ENCODE results near the gene MUC4.
A peak's percentile ranks its signal among the peaks of the same experiment; 100 is the strongest.
"Not testable (repeated sequence)": the region's sequence is repeated elsewhere in the genome, so short reads cannot be mapped to it uniquely, and the experiment has no call there.

Gene MUC4

DNA sequence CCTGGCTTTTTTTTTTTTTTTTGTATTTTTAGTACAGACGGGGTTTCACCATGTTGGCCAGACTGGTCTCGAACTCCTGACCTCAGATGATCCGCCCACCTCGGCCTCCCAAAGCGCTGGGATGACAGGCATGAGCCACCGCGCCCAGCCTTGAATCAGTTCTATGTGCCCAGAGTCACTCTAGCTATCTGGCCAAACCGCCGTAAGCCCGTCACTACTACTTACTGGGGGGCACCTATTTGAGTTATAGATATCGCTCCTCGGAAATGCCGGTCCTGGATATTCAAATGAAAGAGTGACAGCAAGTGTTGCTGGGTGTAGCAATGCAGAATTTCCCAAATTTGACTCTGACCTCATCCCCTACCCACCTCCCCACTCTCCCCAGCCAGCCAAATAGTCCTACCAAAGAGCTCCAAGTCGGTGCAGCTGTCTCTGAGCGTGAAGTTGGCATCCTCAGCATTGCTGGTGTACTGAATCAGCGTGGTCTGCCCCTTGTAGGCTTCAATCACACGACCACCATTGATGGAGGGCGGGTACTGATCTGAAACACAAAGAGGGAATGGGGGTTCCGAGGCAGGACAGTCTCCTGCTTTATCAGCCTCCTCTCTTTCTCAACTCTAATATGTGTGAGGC lies 52.9 kb downstream of the MUC4 start:
- DNase-seq = no peak

DNA sequence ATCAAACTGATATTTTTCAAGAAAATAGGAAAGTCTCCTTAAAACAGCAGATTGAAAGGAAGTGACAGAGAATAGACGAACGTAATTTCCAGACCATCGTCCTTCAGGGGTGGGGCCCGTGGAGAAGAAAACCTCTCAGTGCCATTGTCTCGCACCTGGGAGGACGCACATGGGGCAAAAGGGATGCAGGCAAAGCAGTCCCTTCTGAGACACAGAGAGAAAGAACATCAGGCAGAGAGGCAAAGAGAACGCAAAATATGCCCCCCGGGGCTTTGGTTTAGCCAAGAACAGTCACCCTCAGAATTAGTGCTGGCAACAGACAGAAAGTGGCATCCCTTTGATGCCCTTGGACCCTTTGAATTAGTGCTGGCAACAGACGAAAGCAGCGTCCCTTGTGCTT lies 53.9 kb downstream of the MUC4 start:
- no peak for DNase-seq

DNA sequence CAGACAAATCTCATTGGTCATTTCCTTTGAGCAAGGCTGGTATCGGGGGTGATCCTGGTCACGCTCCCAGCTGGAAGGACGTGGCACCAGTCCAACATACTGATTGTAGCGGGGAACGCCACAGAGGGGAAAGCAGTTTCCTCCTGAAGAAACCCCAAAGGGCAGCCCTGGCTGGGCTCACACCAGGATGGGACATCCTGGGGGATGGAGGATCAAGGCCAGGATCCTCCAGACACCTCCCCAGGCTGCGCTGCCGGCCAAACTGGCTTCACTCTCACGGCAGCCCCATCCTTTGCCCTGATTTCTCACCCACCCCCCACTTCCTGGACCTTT lies 54.3 kb downstream of the MUC4 start:
- DNase-seq = no peak

DNA sequence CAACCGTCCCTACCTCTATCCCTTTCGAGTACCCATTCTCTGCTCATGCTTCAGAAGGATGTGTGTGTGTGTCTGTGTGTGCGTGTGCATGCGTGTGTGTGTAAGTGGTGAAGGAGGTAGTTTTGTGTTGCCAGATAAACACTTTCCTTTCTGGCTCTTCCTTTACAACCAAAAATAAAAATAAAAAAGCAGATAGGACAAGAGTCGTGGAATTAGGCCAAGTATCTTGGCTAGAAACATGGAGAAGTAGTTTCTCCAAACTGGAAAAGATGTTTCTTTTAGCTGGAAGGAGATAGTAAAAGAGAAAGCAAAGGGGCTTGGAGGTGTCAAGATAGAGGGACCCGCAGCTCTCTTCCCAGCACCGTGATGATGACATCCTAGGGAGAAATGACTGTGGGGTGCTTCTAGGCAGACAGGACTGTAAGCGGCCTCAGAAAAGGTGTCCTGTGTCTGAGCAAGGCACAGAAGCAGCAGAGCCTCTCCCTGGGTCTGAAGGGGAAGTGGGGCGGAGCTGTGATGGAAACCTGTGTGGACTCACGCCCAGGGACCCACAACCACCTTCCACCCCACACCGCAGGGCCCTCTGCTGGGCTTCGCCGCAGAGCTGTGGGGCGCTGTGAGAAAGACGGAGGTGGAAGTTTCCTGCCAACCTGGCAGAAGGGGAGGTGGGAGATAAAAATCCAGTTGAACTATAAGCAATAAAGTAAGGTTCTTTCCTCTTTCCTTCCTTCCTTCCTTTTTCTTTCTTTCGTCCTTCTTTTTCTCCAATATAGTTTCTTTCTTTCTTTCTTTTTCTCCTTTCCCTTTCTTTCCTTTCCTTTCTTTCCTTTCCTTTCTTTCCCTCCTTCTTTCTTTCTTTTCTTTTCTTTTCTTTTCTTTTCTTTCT lies 55.7 kb downstream of the MUC4 start:
- DNase-seq = no peak

DNA sequence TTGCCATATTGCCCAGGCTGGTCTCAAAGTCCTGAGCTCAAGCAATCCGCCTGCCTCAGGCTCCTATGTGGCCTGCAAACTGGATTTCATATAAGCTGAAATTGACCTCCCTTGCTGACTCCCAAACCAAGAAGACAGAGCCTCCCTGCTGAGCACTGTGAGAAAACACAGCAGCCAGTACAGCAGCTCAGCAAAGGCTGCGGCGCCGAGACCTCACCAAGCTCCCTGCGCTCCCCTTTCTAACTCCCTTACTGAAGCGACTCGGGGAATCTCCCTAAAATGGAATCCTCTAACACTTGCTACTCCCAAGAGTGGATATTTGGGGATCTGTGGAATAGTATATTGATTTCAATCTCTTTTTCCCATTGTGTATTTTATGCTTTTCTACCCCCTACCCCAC lies 56.3 kb downstream of the MUC4 start:
- DNase-seq = no peak

DNA sequence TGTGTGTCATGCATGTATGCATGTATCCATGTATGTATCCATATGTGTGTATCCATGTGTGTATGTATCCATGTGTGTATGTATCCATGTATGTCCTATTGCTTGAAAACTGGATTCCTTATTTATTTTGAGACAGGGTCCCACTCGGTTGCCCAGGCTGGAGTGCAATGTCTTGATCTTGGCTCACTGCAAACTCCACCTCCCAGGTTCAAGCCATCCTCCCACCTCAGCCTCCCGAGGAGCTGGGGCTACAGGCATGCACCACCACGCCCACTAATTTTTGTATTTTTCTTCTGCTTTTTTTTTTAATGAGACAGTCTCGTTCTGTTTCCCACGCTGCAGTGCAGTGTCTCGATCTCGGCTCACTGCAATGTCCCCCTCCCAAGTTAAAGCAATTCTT lies 56.8 kb downstream of the MUC4 start:
- no peak for DNase-seq

DNA sequence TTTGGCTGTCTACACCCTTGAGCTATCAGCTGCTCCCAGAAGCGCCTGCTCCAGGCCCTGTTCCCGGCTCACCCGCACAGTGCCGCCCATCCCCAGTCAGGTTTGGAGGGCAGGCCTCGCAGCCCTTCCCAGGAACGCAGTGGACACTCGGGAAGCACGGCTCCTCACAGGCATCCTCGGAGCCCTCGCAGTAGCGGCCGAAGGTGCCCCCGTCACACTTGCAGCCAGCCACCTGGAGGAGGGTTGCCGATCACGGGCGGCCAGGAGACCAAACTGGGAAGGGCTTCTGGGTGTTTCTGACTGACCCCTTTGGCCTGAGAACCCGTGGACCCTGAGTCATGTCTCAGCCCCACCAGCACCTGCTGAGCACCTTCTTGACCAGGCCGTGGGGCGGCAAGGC lies 57.6 kb downstream of the MUC4 start:
- DNase-seq = no peak

DNA sequence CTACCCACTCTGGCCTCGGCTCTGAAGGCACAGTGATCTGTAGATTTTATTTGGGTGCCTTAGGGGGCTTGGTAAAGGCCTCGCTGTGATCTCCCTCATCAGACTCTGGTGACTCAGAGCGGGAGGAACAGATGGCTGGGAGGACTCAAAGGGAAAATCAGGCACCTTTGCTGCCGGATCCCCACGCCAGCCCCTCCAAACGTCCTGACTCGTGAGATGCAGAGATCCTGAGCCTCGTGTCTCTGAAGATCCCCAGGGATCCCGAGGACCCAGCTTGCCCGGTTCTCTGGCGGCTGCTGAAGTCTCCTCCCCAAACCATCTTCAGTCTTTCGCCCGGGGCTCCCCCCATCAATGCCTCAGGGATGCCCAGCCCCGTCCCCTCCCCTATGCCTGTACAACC lies 58.1 kb downstream of the MUC4 start:
- no peak for DNase-seq

DNA sequence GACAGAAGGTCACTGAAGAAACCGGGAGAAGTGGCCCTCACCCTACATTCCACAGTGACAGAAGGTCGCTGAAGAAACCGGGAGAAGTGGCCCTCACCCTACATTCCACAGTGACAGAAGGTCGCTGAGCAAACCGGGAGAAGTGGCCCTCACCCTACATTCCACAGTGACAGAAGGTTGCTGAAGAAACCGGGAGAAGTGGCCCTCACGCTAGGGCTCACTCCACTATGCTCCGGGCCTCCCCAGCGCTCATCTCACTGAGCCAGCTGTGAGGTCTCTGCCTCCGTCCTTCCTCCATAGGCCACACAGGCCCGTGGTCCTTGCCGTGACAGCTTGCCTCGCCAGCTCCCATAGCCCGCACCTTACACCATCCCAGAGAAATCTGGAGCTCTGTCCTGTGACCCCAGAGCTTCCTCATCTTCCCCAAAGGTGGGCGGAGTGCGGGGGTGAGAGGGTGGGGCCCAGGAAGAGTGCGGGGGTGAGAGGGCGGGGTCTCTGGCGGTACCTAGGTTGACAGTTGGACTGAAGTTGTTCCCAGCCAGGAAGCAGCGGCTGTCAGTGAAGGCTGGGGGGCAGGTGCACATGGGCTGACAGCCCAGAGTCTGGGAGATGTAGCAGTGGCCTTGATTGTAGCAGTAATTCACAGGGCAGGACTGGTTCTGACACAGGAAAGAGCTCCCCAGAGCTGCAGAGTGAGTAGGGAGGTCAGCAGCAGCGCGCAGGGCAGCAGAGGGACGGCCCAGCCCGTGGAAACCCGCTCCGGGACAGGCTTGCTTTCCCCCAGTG lies 59.0 kb downstream of the MUC4 start:
- DNase-seq = no peak

DNA sequence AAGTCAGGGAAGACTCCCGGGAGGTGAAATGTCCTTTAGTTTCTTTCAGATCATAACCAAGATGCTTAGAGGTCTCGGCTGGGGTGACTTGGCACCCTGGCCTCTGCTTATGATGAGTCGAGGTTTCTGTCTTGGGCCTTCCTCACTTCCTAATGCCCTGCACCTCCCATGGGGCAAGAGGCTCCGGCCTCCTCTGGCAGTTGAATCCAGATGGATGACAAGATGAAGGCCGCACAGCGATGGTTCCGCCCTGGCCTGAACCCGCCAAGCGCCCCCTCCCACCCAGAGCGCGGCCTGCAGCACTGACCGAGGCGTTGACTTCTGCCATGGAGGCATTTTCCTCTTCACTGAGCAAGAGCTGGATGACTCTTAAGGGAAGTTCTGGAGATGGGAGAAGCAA lies 59.7 kb downstream of the MUC4 start:
- no peak for DNase-seq

DNA sequence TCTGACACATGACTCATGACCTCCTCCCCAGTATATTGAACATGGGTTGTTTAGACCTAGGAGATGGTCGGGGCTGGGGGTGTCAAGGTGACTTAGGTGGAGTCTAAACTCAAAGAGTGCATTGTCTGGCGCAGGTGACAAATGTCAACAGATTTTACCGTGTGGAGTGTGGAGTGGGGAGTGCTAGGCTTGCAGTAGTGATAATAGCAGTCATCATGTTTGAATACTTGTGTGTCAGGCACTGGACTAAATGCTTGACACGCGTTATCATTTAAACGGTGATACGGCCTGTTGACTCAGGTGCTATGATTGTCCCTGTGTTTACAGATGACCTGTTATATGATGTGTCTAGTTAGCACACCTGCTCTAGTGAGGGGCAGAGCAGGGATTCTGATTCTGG lies 60.2 kb downstream of the MUC4 start:
- DNase-seq = peak in 1 of 2 experiments; percentile 29

DNA sequence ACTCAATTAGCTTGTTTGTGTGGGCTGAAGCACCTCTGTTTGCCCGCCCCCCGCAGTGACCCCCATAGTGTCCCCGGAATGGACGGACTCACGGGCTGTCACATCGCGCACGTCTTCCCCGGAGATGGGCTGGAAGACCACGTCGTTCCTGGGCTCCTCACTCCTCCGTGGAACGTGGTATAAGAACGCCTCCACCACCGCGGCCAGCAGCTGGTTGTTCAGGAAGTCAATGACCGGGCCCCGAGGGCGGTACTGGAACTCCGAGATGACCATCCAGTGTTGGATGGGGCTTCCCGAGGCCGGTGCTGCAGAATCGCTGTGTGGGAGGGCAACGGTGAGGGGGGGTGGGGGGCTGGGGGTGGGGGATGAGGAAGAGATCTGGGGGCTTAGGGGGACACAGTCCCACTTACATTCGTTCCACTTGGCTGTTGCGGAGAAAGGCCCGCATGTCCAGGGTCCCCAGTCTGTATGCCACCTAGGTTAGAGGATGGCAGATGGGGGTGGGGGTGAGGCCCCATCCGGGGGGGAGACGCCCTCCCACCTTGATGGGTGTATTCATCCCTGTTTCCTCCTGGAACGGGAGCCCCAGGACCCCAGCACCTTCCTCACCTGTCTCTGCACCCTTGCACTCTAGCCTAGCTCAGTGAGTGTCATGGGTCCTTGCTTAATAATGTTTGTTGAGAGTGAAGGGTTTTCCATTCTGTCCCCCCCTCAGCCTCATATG lies 60.8 kb downstream of the MUC4 start:
- no peak for DNase-seq

DNA sequence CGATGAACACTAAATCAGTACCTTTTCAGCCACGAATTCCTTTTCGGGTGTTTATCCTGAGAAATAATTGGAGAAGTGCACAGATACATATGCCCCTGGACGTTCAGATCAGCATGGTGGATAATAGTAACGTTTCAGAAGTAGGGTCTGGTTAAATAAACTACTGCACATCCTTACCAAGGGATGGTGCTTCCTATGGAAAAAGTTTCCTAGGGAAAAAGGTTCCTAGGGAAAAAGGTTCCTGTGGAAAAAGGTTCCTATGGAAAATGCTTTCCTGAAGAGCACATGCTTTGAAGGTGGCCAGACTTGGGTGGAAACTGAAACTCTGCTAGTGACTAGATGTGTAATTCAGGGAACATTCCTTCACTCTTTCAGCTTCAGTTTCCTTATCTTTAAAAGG lies 62.6 kb downstream of the MUC4 start:
- not testable (repeated sequence) for DNase-seq

DNA sequence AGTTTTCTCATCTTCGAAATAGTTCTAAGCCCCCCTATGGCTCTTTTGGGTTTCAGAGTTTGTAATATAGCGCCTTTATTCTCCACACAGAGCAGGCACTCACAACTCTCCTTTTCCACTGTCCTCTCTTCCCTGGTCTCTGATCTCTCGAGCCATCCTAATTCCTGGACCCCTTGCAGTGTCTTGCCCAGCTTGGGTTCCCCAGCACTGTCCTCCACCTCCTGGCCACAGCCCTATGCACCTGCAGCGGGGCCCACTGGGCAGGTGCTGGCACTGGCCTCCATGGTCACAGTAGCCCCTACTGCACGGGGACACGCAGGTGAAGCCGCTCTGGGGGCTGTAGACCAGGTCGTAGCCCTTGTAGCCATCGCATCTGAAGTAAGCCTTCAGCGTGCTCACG lies 63.1 kb downstream of the MUC4 start:
- no peak for DNase-seq

DNA sequence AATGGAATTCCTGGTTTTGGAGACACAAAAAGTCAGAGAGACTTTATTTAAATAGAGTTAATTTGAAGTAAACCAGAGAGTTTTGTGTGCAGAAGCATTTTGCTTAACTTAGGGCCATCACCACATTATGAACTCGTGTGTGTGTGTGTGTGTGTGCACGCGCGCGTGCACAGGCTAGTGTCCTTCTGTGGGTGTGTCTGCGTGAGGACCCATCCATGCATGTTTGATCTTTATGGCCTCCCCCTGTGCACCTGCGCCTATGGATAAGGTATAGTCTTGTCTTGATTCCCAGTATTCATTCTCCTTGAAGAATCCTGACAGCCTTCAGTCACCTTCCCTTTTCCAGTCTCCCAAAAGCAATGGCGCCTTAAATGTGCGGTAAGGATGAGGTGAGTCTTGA lies 65.0 kb downstream of the MUC4 start:
- no peak for DNase-seq

DNA sequence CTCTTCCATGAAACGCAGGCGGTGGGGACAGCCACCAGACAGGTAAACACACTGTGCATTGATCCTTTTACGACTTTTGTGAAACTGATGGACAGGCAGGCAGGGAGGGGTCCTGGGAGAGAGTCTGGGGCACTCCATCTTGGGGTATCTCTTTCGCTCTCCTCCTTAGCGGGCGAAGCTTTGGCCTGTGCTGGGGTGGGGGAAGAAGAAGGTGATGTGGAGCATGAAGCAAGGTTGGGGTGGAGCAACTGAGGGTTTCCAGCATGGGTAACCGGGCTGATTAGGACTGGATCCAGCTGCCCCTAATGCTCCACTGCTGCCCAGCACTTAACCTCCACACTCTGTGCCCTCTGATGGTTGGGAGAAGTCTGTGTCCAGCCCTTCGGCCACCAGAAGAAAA lies 65.4 kb downstream of the MUC4 start:
- DNase-seq = no peak

DNA sequence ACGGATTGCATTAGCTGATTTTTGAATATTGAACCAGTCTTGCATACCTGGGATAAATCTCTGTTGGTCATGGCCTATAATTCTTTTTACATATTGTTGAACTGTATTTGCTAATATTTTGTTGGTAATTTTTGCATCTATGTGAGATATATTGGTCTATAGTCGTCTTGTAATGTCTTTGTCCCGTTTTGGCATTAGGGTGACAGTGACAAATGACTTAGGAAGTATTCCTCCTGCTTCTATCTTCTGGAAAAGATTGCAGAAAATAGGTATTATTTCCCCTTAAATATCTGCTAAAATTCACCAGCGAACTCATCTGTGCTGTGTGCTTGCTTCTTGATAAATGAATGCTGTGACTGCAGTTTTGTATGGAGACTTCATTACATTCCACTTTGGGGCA lies 67.3 kb downstream of the MUC4 start:
- no peak for DNase-seq

DNA sequence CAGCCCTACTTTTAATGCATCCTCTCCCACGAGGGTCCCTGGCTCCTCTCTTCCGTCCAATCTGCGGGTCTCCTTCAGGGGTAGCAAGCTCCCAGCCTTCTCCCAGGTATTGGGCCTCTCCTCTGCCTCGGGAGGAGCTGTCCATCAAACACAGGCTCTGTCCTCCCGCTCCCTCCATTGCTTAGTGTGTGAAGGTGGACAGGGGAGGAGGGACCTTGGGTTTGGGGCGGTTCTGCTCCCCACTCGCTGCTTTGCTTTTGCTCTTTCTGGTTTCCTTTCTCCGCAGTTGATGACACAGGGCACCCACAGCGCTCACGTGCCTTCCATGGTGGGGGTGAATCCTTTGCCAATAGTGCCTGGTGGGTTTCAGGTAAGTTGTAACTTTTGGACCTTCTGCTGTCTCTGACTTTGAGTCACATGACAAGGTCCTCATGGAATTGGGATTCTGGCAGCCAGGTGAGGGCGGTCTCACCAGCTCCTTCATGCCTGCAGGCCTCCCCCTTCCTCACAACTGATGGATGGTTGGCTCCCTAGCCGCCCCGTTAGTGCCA lies 72.1 kb downstream of the MUC4 start:
- no peak for DNase-seq

DNA sequence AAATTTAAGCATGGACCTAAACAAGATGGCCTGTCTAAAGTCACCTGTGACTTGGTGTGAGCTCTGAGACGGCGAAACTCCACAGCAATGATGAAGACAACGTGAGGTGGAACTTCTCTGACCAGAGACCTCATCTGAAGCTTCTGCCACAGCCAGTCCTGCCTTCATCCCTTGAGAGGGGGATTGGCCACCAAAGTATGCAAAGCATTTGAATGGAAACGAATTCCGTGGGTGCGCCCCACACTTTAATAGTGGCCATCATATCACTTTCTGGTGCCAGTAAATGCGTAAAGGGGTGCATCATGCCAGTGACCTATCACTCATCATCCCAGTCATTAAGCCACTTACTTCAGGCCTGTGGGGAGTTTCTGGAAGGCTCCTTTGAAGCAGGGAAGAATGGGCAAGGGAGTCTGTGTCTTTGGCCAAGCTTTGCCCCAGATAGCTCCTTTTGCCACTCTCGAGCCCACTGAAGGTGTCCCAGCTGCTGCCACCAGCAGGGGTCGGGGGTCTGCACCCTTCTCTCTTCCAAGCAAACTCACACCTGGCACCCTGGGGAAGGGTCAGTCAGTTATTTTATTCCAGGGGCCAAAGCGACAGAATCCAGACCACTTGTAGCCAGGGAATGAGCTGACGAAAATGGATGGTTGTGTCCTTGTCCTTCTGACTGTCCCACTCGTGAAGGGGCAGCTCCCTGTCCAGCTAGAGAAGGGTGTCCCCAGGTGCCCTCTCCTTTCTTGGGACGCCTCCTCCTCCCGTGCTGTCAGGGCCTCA lies 73.3 kb downstream of the MUC4 start:
- no peak for DNase-seq

DNA sequence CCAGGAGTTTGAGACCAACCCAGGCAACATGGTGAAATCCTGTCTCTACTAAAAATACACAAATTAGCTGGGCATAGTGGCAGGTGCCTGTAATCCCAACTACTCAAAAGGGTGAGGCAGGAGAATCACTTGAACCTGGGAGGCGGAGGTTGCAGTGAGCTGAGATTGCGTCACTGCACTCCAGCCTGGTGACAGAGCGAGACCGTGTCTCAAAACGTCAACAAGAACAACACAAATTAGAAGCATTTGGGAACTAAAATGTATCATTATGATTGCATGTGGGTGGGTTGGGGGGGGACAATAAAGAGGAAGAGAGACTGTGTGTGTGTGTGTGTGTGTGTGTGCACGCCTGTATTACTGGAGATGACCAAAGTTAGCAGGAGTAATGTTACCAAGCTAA lies 73.9 kb downstream of the MUC4 start:
- DNase-seq = not testable (repeated sequence)

DNA sequence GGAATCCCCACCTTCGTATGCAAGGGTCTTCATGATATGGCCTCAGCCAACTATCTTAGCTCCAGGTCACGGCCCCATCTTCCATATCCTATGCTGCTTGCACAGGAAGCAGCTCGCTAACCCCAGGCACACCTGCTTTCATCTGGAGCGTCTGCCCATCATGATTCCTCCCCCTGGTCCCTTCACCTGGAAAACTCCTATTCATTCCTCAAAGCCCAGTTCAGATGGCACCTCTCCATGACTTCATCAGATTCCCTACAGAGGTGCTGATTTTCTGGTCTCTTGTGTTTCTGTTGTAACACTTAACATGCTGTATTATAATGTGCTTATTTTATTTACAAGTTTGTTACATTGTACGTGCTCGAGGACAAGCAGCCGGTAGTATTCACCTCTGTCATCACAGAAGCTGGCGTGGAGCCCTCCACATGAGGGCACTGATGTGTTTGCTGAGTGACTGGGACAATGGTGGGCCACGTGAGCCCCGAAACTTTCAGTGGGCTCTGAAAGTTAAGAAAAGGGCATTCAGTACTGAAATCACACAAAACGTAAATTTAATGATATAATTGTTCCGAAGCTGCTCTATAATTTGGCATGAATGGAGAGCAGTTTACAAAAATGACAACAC lies 74.8 kb downstream of the MUC4 start:
- no peak for DNase-seq

All from SHP77 (cell line).